ENCODE measurements around the gene SLC7A6OS. TPM values are rescaled to one million over a fixed set of nuclear protein-coding genes. Genes with fewer than 3 reads are reported as not detected.

SLC7A6OS gene
- total and polyA plus RNA-seq, 10 of the 15 experiments (the other 5 are each of a cell fraction or from before 2014, with no cell fraction given): 2.9 to 27.4 (median 16.9) TPM

DNA sequence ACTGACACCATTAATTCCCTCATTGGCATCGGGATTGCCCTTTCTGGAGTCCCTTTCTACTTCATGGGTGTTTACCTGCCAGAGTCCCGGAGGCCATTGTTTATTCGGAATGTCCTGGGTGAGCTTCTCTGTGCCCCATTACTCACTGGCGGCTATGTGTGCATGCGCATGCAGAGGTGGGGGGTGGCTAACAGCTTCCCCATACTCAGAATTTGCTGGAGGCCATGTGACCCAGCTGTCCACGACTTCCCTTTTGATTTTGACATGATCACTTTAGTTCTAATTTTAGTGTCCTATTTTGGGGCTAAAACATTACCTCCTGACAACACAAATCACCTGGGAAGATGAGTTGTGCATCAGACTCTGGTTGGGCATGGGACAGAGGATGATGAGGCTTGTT, 14.1 kb downstream of the SLC7A6OS start:
- no peak for DNase-seq (ENCODE audit: low read depth, low spot score)
- H4K20me1 ChIP-seq (ENCODE audit: control insufficient read depth, insufficient read depth): no peaks in the 10 kb centered on the region; the same call in 1 of the 2 replicates
- H3K4me1 ChIP-seq (ENCODE audit: control insufficient read depth, insufficient read depth, low read length): no peaks in the 10 kb centered on the region
- RAD21 ChIA-PET (ENCODE audit: unreplicated experiment): interaction anchor here (0.6 to 1.4 kb wide), 4 partner anchors 14 to 232 kb away, joined by 3 to 4 read pairs (median 3); partner anchors contain the start of genes PRMT7, SLC7A6 and SLC7A6OS
- WGBS (ENCODE audit: insufficient coverage, insufficient replicate concordance, low lambda C conversion rate, missing lambda C conversion rate): 82% methylated on average over 6 of the region's 6 CpGs
- ATAC-seq: no peak
- no peak overlapping the region for H2AFZ ChIP-seq (ENCODE audit: control insufficient read depth, low read depth, low read length)
- no peak overlapping the region for H3K4me2 ChIP-seq (ENCODE audit: control insufficient read depth, insufficient read depth)
- SMC1A ChIA-PET (ENCODE audit: uncharacterized antibody, unreplicated experiment): interaction anchor here (1.6 to 2.3 kb wide), 3 partner anchors 25 to 35 kb away, joined by 5 to 7 read pairs (median 6); no protein-coding TSS in a partner anchor
- no peak overlapping the region for H3K4me3 ChIP-seq
- peaks cover 33 to 35% of the 10 kb centered on the region in 2 experiments for H3K36me3 ChIP-seq (ENCODE audit: control insufficient read depth in 2 of 2, insufficient read depth in 2 of 2, low read length in 1 of 2)
- FAIRE-seq: no peak
- CTCF ChIA-PET: interaction anchor here (1.0 to 1.5 kb wide), 5 partner anchors 8 to 225 kb away, joined by 3 to 4 read pairs (median 3); no protein-coding TSS in a partner anchor
- no peak overlapping the region for H3K9ac ChIP-seq (ENCODE audit: control insufficient read depth, insufficient read depth, low read length)
- BruUV-seq (replicated peaks): no TSS peak
- no peaks in the 10 kb centered on the region for H3K9me3 ChIP-seq (replicated peaks; ENCODE audit: control insufficient read depth, insufficient read depth, low read length)
- POLR2A ChIA-PET: interaction anchor here (0.6 kb wide), 1 partner anchor 12 kb away, joined by 3 read pairs; no protein-coding TSS in a partner anchor
- intact Hi-C loops (cut with micrococcal nuclease; ENCODE audit: unreplicated experiment) (no loop called here), in situ Hi-C loops (cut with MboI) (no loop called here)
- no peak overlapping the region for H3K27ac ChIP-seq (ENCODE audit: control insufficient read depth, insufficient read depth)
- H3K79me2 ChIP-seq (ENCODE audit: control insufficient read depth, insufficient read depth, low read length): peaks cover 2% of the 10 kb centered on the region; the same call in 1 of the 2 replicates
- TF ChIP-seq RUNX3 (IDR thresholded peaks at IDR 0.05; ENCODE audit: low read length): no peak
- TF ChIP-seq ZZZ3 (IDR thresholded peaks at IDR 0.05; ENCODE audit: control insufficient read depth, insufficient read length, low read depth): no peak
- no peak for TF ChIP-seq RBBP5 (conservative IDR thresholded peaks at IDR 0.05)
- TF ChIP-seq SMAD1 (IDR thresholded peaks at IDR 0.05; ENCODE audit: low read depth, partially characterized antibody): no peak
- TF ChIP-seq, protein P1, sequence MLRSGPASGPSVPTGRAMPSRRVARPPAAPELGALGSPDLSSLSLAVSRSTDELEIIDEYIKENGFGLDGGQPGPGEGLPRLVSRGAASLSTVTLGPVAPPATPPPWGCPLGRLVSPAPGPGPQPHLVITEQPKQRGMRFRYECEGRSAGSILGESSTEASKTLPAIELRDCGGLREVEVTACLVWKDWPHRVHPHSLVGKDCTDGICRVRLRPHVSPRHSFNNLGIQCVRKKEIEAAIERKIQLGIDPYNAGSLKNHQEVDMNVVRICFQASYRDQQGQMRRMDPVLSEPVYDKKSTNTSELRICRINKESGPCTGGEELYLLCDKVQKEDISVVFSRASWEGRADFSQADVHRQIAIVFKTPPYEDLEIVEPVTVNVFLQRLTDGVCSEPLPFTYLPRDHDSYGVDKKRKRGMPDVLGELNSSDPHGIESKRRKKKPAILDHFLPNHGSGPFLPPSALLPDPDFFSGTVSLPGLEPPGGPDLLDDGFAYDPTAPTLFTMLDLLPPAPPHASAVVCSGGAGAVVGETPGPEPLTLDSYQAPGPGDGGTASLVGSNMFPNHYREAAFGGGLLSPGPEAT (IDR thresholded peaks at IDR 0.05; ENCODE audit: low read depth): no peak
- no peak for TF ChIP-seq PAX8 (IDR thresholded peaks at IDR 0.05)
- TF ChIP-seq FOXK2 (IDR thresholded peaks at IDR 0.05): no peak
- no peak for TF ChIP-seq ZBED1 (IDR thresholded peaks at IDR 0.05; ENCODE audit: borderline replicate concordance)
- no peaks in the 10 kb centered on the region for H3K27me3 ChIP-seq (replicated peaks in 1 of 2; ENCODE audit: control insufficient read depth in 2 of 2, insufficient read depth in 2 of 2, low read length in 1 of 2)
